Activated CD4-positive, CD25-positive, alpha-beta regulatory T cell treated with anti-CD3 and anti-CD28 coated beads, Interleukin-2, amount 50 U/mL, for 72 hours (primary cell): ENCODE measurements around the gene CADM1.

Experiments used
- DNase-seq: peaks from one replicate; pipeline ENCODE4 v3.0.0; 2021

The CADM1 gene

GRCh38 chr11:115347106-115347505 is 157.1 kb downstream of the CADM1 start:
- DNase-seq: no peak

DNA sequence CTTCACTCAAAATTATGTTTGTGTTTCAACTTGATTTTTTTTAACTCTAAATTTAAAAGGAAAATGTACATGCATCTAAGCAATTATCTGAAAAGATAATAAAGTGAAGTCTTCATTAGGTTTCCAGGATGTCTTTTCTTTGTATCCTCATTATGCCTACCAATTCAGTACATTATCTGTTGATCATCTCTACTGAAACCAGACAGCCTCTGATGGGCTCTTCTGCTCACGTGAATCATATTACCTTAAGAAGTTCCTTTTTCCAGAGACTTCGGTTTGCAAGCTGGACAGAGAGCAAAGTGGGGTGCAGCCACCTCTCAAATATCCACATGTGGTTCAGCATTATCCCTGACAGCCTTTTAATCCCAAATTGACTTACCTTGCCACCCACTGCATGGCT is 158.4 kb downstream of the CADM1 start:
- no peak for DNase-seq

DNA sequence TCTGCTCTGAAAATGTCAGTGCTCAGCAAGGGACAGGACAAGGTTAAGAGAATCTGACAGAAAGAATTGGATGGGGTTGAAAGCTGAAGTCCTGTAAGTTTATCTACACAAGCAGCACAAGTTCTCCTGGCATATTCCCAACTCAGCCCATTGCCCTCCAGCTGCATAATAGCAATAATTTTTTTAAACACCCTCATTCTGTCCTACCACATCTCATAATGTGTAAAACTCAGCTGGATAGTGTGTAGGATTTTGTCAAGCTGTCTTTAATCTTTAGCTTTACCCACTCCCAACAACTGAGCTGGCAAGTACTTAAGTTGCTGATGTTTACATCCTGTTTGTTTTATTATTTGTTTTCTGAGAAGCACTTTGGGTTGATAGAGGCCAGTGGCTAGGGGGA is 158.9 kb downstream of the CADM1 start:
- DNase-seq: no peak

DNA sequence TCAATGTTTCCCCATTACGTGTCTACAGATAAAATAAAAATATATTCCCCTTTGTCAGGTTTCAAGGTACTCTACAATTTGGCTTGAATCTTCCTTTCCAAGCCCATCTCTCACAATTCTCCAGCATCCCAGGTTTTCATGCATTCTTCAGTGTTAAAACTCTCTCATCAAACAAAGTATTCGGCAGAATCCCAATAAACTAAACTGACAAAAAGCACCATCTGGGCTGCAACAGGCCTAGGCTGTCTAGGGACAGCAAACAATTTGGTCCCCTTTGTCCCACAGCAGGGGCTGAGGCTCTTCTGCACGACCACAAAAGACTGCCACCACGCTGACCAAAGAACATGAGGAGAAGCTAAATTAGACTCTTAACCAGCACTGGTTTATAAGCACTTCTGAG is 159.4 kb downstream of the CADM1 start:
- DNase-seq: no peak

GRCh38 chr11:115342142-115342541 is 162.1 kb downstream of the CADM1 start:
- DNase-seq: no peak

DNA sequence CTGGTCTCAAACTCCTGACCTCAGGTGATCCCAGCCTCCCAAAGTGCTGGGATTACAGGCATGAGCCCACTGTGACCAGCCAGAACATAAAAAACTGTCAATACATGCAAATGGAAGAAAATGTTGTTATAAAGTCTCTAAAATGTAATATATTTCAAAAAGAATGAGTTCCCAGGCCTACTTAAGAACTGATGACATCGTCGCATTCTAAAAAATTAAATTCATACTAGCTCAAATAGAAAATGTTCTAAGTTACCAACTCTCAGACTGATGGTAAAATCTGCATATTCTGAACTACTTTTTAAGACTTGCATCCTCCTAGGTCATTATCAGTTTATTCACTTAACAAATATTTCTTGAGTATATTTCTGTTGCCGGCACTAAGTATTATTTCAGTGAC is 163.3 kb downstream of the CADM1 start:
- DNase-seq: no peak

GRCh38 chr11:115338476-115338875 is 165.7 kb downstream of the CADM1 start:
- DNase-seq: no peak

DNA sequence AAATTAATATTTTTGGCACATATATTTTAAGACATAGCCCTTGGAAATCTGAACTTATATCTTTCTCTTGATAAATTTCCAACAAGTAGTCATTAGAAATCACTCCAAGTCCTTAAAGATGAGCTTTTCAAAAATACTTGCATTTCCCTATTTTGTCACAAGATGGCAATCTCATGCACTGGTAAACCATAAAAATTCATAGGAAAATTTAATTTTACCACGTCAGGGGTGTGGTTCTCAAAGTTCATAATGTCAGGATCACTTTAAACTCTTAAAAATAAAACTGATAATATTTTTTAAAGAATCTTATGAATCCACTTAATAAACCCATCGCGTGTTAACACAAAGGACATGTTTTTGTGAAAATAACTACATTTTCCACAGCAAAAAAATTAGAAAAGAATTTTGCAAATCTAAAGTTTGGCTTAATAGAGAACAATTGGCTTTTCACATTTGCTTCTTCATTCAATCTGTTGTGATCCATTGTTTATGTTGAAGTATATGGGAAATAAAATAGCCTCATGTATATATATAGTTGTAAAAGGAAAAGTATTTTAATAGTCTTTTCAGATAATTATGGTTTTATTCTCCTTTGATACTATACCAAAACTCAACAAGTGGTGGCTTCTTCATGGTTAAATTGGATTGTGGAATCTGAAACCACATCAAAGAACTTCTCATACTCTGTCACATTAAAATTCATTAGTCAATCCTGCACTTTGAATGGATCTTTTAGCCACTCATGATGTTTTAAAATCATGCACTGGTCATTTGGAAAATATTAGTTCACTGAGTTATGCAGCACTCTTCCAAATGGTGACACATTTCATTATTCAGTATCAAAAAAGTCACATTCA is 169.1 kb downstream of the CADM1 start:
- no peak for DNase-seq

- DNase-seq: no peak
Observed at GRCh38 chr11:115333949-115334348, 170.3 kb downstream of the CADM1 start.

DNA sequence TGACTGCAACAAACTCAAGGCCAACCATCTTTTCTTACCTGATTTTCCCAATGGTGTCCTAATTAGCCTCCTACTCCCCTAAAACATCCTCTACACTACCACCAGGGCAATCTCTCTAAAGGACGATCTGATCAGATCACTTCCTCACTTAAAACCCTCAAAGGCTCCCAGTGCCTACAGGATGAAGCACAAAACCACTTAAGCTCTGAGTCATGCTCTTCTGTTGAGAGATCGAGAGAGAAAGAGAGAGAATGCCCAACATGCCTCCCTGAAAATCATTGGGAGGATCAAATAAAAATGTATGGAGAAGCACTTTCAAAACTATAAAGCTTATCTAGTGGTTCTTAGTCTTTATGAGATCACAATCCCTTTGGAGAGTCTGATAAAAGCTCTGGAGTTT is 171.1 kb downstream of the CADM1 start:
- no peak for DNase-seq

- no peak for DNase-seq
Observed at GRCh38 chr11:115330684-115331482, 173.3 kb downstream of the CADM1 start.

DNA sequence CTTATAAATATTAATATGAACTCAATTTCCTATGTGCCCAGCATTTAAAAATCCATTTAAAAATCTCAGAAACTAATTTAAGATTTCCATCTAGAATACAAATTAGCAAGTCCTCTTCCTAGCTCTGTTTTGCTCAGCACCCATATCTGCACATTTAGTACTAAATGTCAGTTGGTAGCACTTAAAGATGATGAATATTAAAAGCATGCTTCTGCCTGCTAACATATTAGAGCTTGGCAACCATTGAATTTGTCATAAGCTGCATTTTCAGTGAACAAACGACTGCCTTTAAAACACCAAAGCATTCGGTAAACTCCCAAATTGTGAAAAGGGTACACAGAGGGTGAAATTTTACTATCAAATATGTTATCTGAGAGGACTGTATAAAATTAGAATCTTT is 177.7 kb downstream of the CADM1 start:
- no peak for DNase-seq

DNA sequence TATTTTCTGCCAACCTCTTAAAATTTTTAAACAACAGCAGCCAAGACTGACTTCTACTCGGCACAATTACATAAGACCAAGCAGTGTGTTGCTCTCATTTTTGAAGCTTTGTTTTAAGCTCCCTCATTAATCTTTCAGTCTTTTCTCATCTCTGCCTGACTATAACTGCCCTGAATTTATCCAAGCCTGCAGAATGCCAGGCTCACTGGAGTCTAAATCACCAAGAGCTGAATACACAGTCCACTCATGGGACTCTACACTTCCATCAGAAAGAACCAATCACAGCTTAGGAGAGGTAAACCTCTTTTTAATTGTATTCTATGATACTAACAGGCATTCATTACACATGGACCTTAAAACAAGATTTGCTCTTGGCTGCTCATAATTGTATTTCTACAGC is 178.7 kb downstream of the CADM1 start:
- DNase-seq: no peak

DNA sequence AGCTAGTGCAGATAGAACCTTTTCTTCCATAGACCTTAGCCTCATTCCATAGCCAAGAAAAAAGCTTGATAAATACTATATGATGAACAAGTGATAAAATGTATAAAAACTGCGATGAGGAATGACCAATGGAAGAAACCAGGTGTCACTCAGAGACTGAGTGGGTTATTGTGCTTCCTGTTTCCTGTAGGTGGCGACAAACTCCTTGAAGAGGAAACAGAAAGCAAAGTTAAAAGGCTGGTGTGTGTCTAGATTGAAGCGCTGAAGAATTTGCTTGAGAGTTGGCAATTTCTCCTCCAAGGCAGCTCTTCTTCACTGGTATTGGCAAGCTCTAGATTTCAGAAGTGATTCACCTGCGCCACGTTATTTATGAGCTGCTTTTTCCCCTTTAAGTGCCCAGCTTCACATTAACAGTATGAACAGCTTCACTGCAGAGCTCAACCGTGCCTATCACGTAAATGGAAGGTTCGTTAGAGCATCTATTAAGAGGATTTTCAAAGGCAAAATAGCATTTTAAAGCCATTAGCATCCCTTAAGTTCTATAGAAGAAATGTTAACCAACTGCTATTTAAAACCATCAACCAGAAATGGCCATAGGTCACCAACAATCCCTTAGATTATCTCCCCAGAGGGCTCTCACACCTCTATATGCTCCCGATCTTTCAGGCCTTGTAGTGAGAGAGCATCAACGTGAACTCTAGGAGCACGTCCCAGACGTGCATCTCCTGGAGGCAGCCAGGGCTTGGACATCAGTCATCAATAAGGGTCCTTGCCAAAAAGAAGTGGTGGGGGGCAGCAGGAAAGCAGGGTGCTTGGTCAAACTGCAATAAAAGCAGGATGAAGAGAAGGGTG is 179.4 kb downstream of the CADM1 start:
- no peak for DNase-seq

- no peak for DNase-seq
Observed at GRCh38 chr11:115322553-115323203, 181.5 kb downstream of the CADM1 start.

DNA sequence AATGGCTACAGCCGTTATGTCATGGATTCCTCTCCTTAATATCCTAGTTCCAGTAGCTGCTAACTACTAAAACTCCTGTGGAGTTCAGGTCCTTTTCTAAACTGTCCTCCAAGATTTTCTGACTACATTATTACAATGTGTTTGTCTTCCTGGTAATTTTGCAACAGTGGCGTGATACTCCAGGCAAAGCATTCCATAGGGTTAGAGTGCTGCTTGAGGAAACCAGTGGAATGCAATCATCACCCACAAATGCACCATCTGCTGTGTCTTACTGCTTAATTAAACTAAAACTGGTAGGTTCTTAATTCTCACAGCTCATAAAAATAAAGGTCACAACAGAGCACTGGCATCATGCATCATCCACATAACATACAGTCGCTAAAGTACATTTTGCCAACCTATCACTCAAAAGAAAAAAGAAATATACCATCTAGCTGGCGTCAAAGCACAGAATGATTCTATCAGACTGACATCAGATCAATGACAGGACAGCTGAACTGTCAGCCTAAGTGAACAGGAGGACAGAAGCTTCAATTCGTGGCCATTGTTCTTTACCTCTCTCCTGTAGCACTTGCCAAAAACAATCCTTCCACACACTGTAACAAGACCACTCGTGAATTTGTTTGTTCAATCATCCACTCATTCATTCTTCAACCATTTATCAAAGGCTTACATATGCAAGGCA is 182.5 kb downstream of the CADM1 start:
- DNase-seq: no peak

- DNase-seq: no peak
Observed at GRCh38 chr11:115317277-115318185, 186.7 kb downstream of the CADM1 start.

GRCh38 chr11:115316696-115317095 is 187.5 kb downstream of the CADM1 start:
- no peak for DNase-seq

GRCh38 chr11:115314330-115314920 is 189.8 kb downstream of the CADM1 start:
- no peak for DNase-seq

GRCh38 chr11:115313224-115313838 is 190.9 kb downstream of the CADM1 start:
- no peak for DNase-seq
